PC-3 (cell line): Measurements from ENCODE around the gene PRM1. TPM values are rescaled to one million over a fixed set of nuclear protein-coding genes. Genes with fewer than 3 reads are reported as not detected.

ENCODE experiments used
- ATAC-seq: fragments of 200-7000 bp; cut with Tn5 transposase; 2 replicates; pipeline ENCODE4 v1.9.1; 2020; ENCODE audit warnings: mild to moderate bottlenecking, moderate library complexity
- BruUV-seq: library from RNA; stranded (reverse); fragments of 400-500 nt; replicated peaks from 2 replicates; lab custom pipeline; 2021; lab: Mats Ljungman, UMichigan
- CTCF ChIA-PET: fragments of 300-600 bp; sonication (Branson Sonifier 250); formaldehyde crosslinking; loops from one replicate; lab custom pipeline; 2022; ENCODE audit warnings: antibody characterized with exemption; lab: Charles Lee
- POLR2A ChIA-PET: fragments of 300-600 bp; sonication (Branson Sonifier 250); formaldehyde crosslinking; loops from one replicate; lab custom pipeline; 2022; ENCODE audit warnings: antibody characterized with exemption; ENCODE audit not compliant: unreplicated experiment; lab: Charles Lee
- DNase-seq: peaks from one replicate; pipeline ENCODE4 v3.0.0-alpha.2; 2015
- H2AFZ ChIP-seq: fragments of 300-600 bp; sonication (generic); 2 replicates; pipeline ENCODE4 v1.6.0; 2016; ENCODE audit warnings: antibody characterized with exemption, low read length
- H3F3A ChIP-seq: fragments of 300-600 bp; sonication (generic); one replicate; pipeline ENCODE4 v1.6.0; 2017; ENCODE audit warnings: antibody characterized with exemption, low read length, control low read depth, mild to moderate bottlenecking; ENCODE audit not compliant: unreplicated experiment
- H3K27ac ChIP-seq: fragments of 300-600 bp; sonication (generic); 2 replicates; pipeline ENCODE4 v1.5.1; 2016; ENCODE audit warnings: mild to moderate bottlenecking, low read length
- H3K27me3 ChIP-seq: fragments of 300-600 bp; sonication (generic); 2 replicates; pipeline ENCODE4 v1.6.1; 2016; ENCODE audit warnings: low read length, mixed read lengths
- H3K36me3 ChIP-seq: fragments of 300-600 bp; sonication (generic); 2 replicates; pipeline ENCODE4 v1.6.1; 2016; ENCODE audit warnings: low read depth, mixed run types, low read length, mixed read lengths
- H3K4me1 ChIP-seq: fragments of 300-600 bp; sonication (generic); 2 replicates; pipeline ENCODE4 v1.5.1; 2016; ENCODE audit warnings: low read length; ENCODE audit not compliant: insufficient read depth
- H3K4me2 ChIP-seq: fragments of 300-600 bp; sonication (generic); 2 replicates; pipeline ENCODE4 v1.6.0; 2016; ENCODE audit warnings: low read length
- H3K4me3 ChIP-seq: fragments of 300-600 bp; sonication (generic); 2 replicates; pipeline ENCODE4 v1.5.1; 2016; ENCODE audit warnings: mild to moderate bottlenecking, low read length, mixed read lengths
- H3K79me2 ChIP-seq: fragments of 300-600 bp; sonication (generic); 2 replicates; pipeline ENCODE4 v1.6.1; 2017; ENCODE audit warnings: low read length, mixed read lengths
- H3K9ac ChIP-seq: fragments of 300-600 bp; sonication (generic); 2 replicates; pipeline ENCODE4 v1.6.0; 2016; ENCODE audit warnings: mild to moderate bottlenecking, low read length
- H3K9me2 ChIP-seq: fragments of 300-600 bp; sonication (generic); replicated peaks from 2 replicates; pipeline ENCODE4 v1.6.1; 2016; ENCODE audit warnings: mixed run types, low read length, mixed read lengths
- H3K9me3 ChIP-seq: fragments of 300-600 bp; sonication (generic); 2 replicates; pipeline ENCODE4 v1.6.1; 2016; ENCODE audit warnings: low read length, mixed read lengths
- H4K20me1 ChIP-seq: fragments of 300-600 bp; sonication (generic); 2 replicates; pipeline ENCODE4 v1.6.1; 2016; ENCODE audit warnings: low read length, mixed read lengths
- CTCF ChIP-seq: fragments of 300-600 bp; sonication (generic); conservative IDR thresholded peaks from 2 replicates; pipeline ENCODE4 v1.5.1; 2017; ENCODE audit warnings: antibody characterized with exemption, low read depth, mild to moderate bottlenecking, low read length
- EZH2 ChIP-seq: fragments of 300-600 bp; sonication (generic); IDR thresholded peaks from one replicate; pipeline ENCODE4 v1.6.1; 2017; ENCODE audit warnings: antibody characterized with exemption, mild to moderate bottlenecking, low read length; ENCODE audit not compliant: unreplicated experiment
- EZH2phosphoT487 ChIP-seq: fragments of 300-600 bp; sonication (generic); IDR thresholded peaks from 2 replicates; pipeline ENCODE4 v1.6.1; 2018; ENCODE audit warnings: mild to moderate bottlenecking, antibody characterized with exemption, low read length, borderline replicate concordance
- intact Hi-C: fragments of 100-400 bp; cut with micrococcal nuclease; formaldehyde crosslinking; loops from 2 replicates; pipeline ENCODE4 v1.9.0; 2023
- total RNA-seq: library from RNA; depleted of rRNA; stranded (reverse); fragments of >200 nt; gene quantifications from 2 replicates; pipeline ENCODE4 v1.2.3, GENCODE V29; 2014

Gene PRM1
- total RNA-seq, 1 experiment from 2014 or later = not detected

DNA sequence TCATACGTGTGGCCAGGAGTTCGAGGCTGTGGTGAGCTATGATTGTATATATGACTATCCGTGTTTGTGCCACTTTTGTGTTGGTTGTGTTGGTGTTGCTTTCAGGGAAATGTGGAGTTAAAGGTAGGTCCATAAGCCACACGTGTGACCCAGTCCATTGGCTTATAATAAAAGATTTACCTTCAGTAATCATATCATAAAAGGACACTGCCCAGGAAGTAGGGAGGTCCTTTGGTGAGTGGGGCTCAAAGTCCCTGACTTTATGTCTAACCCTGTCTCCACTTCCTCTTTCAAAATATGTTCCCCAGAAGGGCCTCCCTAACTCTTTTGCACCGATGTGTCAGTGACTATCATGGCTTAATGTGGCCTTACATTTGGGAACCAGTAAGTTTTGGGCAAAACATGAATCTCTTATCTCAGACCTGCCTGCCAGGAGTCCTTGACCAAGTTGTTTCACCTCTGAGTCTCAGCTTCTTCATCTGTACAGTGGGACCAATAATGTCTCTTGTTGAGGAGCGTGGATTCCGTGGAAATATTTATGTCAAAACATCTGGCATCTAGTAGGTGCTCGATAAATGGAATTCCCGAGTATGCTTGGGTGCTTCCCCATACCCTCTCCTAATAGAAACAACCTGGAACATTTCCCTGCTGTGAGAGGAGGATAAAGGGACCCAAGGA lies 16.8 kb downstream of the PRM1 start:
- CTCF ChIA-PET = no interaction called here
- no peak overlapping the region for H3K27ac ChIP-seq
- no peaks in the 10 kb centered on the region for H4K20me1 ChIP-seq
- no TSS peak for BruUV-seq
- TF ChIP-seq EZH2 (no peak), CTCF (no peak), EZH2phosphoT487 (no peak)
- H3K36me3 ChIP-seq = no peaks in the 10 kb centered on the region
- no peak for DNase-seq
- no peak overlapping the region for H3K4me3 ChIP-seq
- ATAC-seq = no peak
- no peak overlapping the region for H2AFZ ChIP-seq
- no peaks in the 10 kb centered on the region for H3K4me1 ChIP-seq
- no peak overlapping the region for H3K4me2 ChIP-seq
- no peaks in the 10 kb centered on the region for H3K27me3 ChIP-seq
- POLR2A ChIA-PET = no interaction called here
- H3F3A ChIP-seq = no peaks in the 10 kb centered on the region
- H3K9me3 ChIP-seq = no peaks in the 10 kb centered on the region
- no peak overlapping the region for H3K9ac ChIP-seq
- no peaks in the 10 kb centered on the region for H3K9me2 ChIP-seq
- no peaks in the 10 kb centered on the region for H3K79me2 ChIP-seq
- intact Hi-C loops = no loop called here

- BruUV-seq = no TSS peak
- H2AFZ ChIP-seq = no peak overlapping the region
- H3K4me3 ChIP-seq = no peak overlapping the region
- H3K9me2 ChIP-seq = no peaks in the 10 kb centered on the region
- no peaks in the 10 kb centered on the region for H3K79me2 ChIP-seq
- no peak overlapping the region for H3K9ac ChIP-seq
- H3K36me3 ChIP-seq = no peaks in the 10 kb centered on the region
- no peaks in the 10 kb centered on the region for H3K9me3 ChIP-seq
- no peak overlapping the region for H3K27ac ChIP-seq
- POLR2A ChIA-PET = no interaction called here
- no peaks in the 10 kb centered on the region for H3K4me1 ChIP-seq
- no peak overlapping the region for H3K4me2 ChIP-seq
- DNase-seq (no peak), ATAC-seq (no peak)
- no peaks in the 10 kb centered on the region for H3F3A ChIP-seq
- CTCF ChIA-PET = no interaction called here
- intact Hi-C loops = no loop called here
- H4K20me1 ChIP-seq = no peaks in the 10 kb centered on the region
- TF ChIP-seq EZH2phosphoT487 (no peak), EZH2 (no peak), CTCF (no peak)
- H3K27me3 ChIP-seq = no peaks in the 10 kb centered on the region
Observed at GRCh38 chr16:11263737-11264136, 17.4 kb downstream of the PRM1 start.

- no peak for ATAC-seq
- intact Hi-C loops = no loop called here
Observed at GRCh38 chr16:11262915-11263314, 18.2 kb downstream of the PRM1 start.

More at GRCh38 chr16:11262915-11263314, 18.2 kb downstream of the PRM1 start:
- TF ChIP-seq EZH2 (no peak), EZH2phosphoT487 (no peak), CTCF (no peak)
- no peaks in the 10 kb centered on the region for H3K27me3 ChIP-seq
- no TSS peak for BruUV-seq
- no peaks in the 10 kb centered on the region for H3K79me2 ChIP-seq
- H3F3A ChIP-seq = no peaks in the 10 kb centered on the region
- no peaks in the 10 kb centered on the region for H4K20me1 ChIP-seq
- H3K27ac ChIP-seq = no peak overlapping the region
- H3K4me3 ChIP-seq = no peak overlapping the region
- H3K4me2 ChIP-seq = no peak overlapping the region
- no peaks in the 10 kb centered on the region for H3K9me3 ChIP-seq
- no peak overlapping the region for H3K9ac ChIP-seq
- no peaks in the 10 kb centered on the region for H3K36me3 ChIP-seq
- POLR2A ChIA-PET = no interaction called here
- H3K4me1 ChIP-seq = no peaks in the 10 kb centered on the region
- no peak overlapping the region for H2AFZ ChIP-seq
- no peaks in the 10 kb centered on the region for H3K9me2 ChIP-seq
- DNase-seq = no peak
- CTCF ChIA-PET = no interaction called here
